ENCODE results near the gene KIF14.

The KIF14 gene

DNA sequence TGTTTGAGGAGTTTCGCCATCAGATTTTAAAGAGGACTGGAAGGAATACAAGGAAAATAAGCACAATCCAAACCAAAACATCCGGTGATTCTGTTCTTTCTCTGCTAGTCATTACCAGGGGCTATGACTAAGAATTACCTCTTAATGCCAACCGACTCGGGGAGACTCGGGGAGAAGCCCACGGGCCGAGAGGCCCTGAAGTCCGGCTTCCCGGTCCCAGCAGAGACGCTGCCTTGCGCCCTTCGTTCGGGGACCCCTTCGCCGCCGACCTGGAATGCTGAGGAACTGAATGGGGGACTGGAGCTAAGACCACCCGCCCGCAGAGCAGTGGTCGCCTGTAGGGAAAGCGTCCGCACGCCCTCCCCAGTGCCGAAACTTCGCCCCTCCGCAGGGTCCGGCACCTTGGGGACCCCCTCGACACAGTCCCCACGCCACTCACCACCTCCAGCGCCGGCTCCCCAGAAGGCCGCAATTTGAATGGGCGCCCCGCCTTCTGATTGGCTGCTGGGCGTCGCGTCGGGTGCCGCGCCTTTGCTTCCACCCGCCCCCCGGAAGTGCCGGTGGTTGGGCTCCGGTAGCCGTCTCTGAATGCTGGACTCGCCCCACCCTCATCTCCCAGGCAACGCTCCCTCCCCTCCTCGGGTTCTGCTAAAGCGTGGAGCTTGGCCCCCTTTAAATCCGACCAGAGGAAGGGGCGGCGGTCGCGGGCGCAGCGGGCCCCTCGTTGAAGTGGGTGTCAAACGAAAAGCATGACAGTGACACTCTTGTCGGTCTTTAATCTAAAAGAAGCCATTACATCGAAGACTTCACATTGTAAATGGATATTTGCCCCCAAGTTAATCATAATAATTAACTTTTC lies at the start of gene KIF14:
TSS of gene KIF14 (minus strand) at position 479 of the 859 bp plus-strand sequence. CDS start 2,028 bp downstream, outside the sequence.
- DNase-seq = peak; percentile 55 to 78

GRCh38 chr1:200669314-200670241 lies 49.0 kb upstream of the KIF14 start, which contains the start of gene DDX59:
Gene DDX59, minus strand, starts transcription at chr1:200669907. Its CDS starts 3,167 bp downstream, at chr1:200666740.
- DNase-seq = peak; percentile 55 to 73

DNA sequence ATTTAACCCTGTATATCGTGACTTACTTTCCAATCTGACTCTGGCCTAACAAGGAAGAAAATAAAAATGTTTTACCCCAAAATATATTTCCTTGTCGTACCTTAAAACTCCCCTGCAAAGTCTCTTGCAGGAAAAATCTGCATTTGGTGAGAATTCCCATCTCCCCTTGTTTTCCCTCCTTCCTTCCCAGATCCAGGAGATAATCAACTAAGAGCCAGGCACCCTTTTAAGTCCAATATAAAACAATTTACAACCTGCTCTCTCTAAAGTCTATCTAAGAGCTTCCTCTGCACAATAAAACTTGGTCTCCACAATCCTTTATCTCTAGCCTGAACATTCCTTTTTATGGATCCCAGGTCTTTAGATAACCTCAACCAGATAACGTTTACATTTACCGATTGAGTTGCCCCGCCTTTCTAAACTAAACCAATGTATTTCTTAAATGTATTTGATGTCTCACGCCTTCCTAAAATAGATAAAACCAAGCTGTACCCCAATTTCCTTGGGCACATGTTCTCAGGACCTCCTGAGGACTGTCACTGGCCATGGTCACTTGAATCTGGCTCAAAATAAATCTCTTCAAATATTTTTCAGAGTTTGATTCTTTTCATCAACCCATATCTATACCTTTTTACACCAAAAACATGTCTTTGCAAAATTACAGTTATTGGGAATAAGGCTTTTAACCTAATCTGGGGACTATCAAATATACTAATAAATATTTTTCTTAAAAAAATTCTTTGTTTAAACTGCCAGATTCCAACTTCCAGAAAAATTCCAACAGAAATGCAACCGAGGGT lies 48.2 kb upstream of the KIF14 start:
- DNase-seq = no peak

GRCh38 chr1:200666309-200666708 lies 45.8 kb upstream of the KIF14 start:
- DNase-seq = no peak

- no peak for DNase-seq
Measured at GRCh38 chr1:200665861-200666260, 45.3 kb upstream of the KIF14 start.

GRCh38 chr1:200660719-200661118 lies 40.2 kb upstream of the KIF14 start:
- no peak for DNase-seq

GRCh38 chr1:200659269-200659668 lies 38.7 kb upstream of the KIF14 start:
- DNase-seq = no peak

DNA sequence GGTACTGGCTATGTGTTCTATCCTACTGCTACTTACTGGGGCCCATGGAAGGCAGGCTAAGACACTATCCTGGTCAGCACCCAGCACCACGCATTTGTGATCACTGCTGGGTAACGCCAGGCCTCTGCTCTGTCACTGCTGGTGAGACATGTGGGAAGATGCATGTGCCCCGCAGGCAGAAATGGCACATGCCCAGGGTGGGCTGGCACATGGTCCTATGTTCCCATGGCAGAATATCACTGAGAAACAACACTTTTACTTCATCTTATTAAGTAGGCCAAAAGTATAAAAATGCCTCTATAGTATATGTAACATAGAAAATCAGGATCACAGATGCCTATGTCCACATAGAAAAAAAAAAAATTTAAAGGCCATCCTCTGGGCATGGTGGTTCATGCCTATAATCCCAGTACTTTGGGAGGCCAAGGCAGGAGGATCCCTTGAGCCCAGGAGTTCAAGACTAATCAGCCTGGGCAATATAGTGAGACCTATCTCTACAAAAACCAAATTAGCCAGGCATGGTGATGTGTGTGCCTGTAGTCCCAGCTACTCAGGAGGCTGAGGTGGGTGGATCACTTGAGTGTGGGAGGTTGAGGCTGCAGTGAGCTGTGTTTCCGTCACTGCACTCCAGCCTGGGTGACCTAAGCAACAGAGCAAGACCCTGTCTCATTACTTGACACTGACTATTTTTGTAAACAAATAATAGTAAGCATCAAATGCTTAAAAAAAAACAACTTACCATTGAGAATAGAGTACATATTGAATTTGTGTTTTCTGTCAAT lies 37.7 kb upstream of the KIF14 start:
- no peak for DNase-seq

DNA sequence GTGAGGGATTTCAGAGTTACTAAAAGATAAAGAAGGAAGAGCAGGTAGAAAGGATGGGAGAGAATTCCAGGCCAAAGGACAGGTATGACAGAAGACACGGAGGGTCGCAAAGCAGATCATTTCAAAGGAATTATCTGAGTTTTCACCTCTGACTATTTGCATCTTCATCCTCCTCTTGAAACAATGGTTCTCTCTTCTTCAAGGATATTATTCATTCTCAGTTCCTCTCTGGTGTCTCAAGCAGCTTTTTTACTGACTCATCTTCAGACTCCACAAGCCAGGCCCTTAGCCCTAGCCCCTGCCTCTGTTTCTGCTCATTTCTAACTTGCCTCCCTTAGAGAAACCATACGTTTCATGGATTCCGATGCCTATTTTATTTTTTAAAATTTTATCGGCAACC lies 34.1 kb upstream of the KIF14 start:
- no peak for DNase-seq

DNA sequence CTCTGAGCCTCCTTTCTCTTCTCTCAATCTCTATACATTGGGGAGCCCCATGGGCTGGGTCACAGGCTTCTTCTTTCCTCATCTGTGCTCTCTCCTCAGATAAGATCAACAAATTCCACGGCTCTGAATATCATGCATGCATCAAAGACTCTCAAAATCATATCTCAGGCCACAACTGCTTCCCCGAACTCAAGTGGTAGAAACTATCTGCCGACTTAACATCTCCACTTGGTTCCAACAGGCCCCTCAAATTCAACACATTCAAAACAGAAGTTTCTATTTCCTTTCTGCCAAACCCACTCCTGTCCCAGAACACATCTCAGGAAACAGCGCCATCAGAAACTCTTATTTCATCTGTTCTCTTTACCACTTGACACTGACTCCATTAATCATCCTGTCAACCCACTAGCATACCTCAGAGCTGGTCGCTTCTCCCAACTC lies 32.5 kb upstream of the KIF14 start:
- DNase-seq = no peak

DNA sequence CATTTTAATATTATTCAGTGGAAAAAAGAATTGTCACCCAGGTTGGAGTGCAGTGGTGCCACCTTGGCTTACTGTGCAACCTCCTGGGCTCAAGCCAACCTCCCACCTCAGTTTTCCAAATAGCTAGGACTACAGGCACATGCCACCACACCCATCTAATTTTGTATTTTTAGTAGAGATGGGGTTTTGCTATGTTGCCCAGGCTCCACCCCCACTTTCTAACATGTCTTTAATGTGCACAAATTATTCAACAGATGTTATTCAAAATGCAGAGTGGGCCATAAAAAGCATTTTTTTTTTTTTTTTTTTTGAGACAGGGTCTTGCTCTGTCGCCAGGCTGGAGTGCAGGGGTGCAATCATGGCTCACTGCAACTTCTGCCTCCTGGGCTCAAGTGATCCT lies 31.8 kb upstream of the KIF14 start:
- no peak for DNase-seq

GRCh38 chr1:200646515-200646914 lies 26.0 kb upstream of the KIF14 start:
- no peak for DNase-seq

GRCh38 chr1:200644021-200644420 lies 23.5 kb upstream of the KIF14 start:
- no peak for DNase-seq

DNA sequence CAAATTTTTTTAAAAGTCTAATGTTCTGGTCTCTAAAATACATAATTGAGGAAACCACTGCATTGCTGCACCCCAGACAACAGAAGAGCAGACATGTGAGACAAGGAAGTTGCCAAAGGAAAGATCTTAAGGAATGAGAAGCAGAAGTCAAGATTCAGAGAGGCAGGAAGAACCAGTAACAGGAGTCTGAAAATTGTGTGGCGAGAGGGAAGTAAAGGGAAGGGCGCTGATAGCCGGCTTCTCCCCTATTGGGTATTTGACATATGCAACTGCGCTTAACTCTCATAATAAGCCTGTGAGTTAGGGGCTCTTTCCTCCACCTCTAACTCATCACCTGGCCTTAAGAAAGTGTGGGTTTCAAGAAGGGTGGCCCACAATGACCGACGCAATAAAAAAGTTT lies 21.9 kb upstream of the KIF14 start:
- no peak for DNase-seq

GRCh38 chr1:200640963-200641401 lies 20.4 kb upstream of the KIF14 start:
- no peak for DNase-seq

DNA sequence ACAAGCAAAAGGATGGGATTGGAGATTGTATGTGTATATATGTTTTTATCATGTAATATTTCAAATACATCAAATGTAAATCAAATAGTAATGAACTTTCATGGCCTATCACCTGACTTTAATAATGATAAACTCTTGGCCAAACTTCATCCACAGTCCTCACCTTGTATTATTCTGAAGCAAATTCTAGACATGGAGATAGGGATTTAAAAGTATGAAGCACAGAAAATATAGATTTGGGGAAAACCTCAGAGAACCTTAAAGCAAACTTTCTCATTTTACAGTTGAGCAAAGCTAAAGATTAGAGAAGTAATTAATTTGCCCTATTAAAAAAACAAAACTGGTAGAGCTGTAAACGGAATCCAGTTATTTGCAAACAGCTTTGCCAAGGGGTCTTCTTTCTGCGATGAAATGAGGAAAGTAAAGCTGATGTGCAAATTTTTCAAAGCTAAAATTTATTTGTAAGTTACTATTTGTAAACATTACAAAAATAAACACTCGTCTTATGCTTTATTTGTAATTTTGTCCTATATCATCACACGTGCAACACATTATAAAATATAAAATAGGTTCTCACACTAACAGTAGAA lies 19.9 kb upstream of the KIF14 start:
- no peak for DNase-seq

DNA sequence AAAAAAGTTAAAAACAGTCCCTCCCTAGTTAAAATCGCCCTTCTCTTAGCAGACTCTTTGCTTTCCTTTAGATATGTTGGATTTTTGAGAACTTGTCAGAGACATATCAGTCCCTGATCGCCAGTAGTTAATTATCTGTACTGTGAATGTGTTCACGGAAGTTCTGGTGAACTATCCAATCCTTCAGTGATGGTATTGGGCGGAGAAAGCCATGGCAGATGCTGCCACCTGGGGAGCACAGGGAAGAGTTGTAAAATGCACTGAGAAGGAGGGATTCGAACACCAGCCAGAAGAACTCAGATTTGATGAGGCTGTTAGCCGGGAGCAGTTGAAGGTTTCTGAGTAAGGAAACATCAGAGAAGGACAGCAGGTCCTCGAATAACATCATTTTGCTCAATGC lies 17.5 kb upstream of the KIF14 start:
- DNase-seq = no peak

DNA sequence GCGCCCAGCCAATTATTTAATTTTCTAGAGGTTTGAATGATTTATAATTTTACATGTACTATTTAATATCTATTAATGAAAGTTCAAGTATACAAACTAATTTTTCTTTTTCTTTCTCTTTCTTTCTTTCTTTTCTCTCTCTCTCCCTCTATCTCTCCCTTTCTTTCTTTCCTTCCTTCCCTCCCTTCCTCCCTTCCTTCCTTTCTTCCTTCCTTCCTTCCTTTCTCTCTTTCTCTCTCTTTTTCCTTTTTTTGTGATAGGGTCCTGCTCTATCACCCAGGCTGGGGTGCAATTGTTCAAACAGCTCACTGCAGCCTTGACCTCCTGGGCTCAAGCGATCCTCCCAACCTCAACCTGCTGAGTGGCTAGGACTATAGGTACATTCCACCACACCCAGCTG lies 16.1 kb upstream of the KIF14 start:
- DNase-seq = no peak

GRCh38 chr1:200634261-200635122 lies 13.9 kb upstream of the KIF14 start:
- no peak for DNase-seq

- DNase-seq = no peak
Measured at GRCh38 chr1:200631375-200631774, 10.8 kb upstream of the KIF14 start.
